HCT116 (cell line): ENCODE measurements around the gene SLFN5.

ENCODE experiments used
- CEBPB ChIP-seq: IDR thresholded peaks from 2 replicates; pipeline ENCODE4 v1.6.1; 2012; ENCODE audit warnings: low read depth
- EZH2 ChIP-seq: fragments of 200-600 bp; sonication (generic); IDR thresholded peaks from 2 replicates; pipeline ENCODE4 v1.6.1; 2017; ENCODE audit warnings: antibody characterized with exemption, mixed run types
- POLR2A ChIP-seq: IDR thresholded peaks from 2 replicates; pipeline ENCODE4 v1.7.0; 2011; ENCODE audit warnings: borderline replicate concordance; ENCODE audit not compliant: insufficient read depth, insufficient read length; ENCODE audit errors: extremely low read depth
- POLR2AphosphoS5 ChIP-seq: IDR thresholded peaks from 2 replicates; pipeline ENCODE4 v1.6.1; 2011; ENCODE audit warnings: mild to moderate bottlenecking, low read depth, low read length, moderate library complexity
- RAD21 ChIP-seq: IDR thresholded peaks from 2 replicates; pipeline ENCODE4 v1.6.1; 2012; ENCODE audit warnings: low read depth, mild to moderate bottlenecking
- YY1 ChIP-seq: IDR thresholded peaks from 2 replicates; pipeline ENCODE4 v1.6.1; 2011; ENCODE audit warnings: low read length, low read depth, moderate library complexity, mild to moderate bottlenecking; ENCODE audit not compliant: insufficient replicate concordance; ENCODE audit errors: extremely low read depth
- ZFX ChIP-seq: fragments of 450-650 bp; IDR thresholded peaks from 2 replicates; pipeline ENCODE4 v1.6.1; 2017
- ZNF274 ChIP-seq: fragments of 200-500 bp; sonication (Bioruptor generic); IDR thresholded peaks from 2 replicates; pipeline ENCODE4 v1.6.1; 2014; ENCODE audit warnings: mild to moderate bottlenecking, low read depth, low read length, inconsistent platforms
- TF ChIP-seq, protein P1 (sequence below), 3 experiments: fragments of 200-600 bp in 1 of 3; sonication (generic) in 1 of 3; IDR thresholded peaks in 2 of 3; conservative IDR thresholded peaks in 1 of 3; 2 replicates each; pipeline ENCODE4 v1.5.1; 2012 to 2017; ENCODE audit warnings: low read depth in 2 of 3, low read length in 2 of 3, antibody characterized with exemption in 1 of 3, borderline replicate concordance in 1 of 3, control low read depth in 1 of 3, mild to moderate bottlenecking in 1 of 3, mixed read lengths in 1 of 3, mixed run types in 1 of 3, moderate library complexity in 1 of 3; ENCODE audit not compliant: insufficient read depth in 1 of 3
- TF ChIP-seq, protein P2 (sequence below): IDR thresholded peaks from 2 replicates; pipeline ENCODE4 v1.6.1; 2011; ENCODE audit warnings: mild to moderate bottlenecking, low read length, moderate library complexity; ENCODE audit not compliant: insufficient replicate concordance; ENCODE audit errors: extremely low read depth
- TF ChIP-seq, protein P3 (sequence below): IDR thresholded peaks from 2 replicates; pipeline ENCODE4 v1.6.1; 2012
- TF ChIP-seq, protein P4 (sequence below): IDR thresholded peaks from 2 replicates; pipeline ENCODE4 v1.6.1; 2012

DNA sequence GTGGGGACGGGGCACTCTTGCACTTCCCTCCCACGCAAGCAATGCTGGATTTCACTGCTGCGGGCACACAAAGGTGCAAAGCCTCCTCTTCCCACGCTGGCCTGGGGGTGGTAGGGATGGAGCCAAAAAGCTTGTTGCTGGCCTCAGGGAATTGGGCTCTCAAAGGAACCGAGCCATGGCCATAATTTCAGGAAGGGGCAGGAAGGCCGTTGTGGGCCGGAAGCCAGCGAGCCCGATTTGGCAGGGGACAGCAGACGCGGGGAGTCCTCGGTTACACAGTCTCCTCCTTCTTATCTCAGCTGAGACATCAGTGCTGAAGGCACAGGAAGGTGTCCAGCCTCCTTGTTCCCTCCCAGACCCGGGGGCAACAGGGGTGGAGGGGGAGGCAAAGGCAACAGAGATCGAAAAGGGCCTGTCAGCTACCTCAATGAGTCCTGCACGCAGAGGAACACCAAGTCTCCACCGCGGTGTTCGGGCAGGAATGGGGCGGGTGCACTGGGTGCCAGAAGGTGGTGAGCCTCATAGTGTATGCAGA lies 71.1 kb downstream of the SLFN5 start:
- TF ChIP-seq, protein P1, sequence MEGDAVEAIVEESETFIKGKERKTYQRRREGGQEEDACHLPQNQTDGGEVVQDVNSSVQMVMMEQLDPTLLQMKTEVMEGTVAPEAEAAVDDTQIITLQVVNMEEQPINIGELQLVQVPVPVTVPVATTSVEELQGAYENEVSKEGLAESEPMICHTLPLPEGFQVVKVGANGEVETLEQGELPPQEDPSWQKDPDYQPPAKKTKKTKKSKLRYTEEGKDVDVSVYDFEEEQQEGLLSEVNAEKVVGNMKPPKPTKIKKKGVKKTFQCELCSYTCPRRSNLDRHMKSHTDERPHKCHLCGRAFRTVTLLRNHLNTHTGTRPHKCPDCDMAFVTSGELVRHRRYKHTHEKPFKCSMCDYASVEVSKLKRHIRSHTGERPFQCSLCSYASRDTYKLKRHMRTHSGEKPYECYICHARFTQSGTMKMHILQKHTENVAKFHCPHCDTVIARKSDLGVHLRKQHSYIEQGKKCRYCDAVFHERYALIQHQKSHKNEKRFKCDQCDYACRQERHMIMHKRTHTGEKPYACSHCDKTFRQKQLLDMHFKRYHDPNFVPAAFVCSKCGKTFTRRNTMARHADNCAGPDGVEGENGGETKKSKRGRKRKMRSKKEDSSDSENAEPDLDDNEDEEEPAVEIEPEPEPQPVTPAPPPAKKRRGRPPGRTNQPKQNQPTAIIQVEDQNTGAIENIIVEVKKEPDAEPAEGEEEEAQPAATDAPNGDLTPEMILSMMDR (IDR thresholded peaks at IDR 0.05 in 2 of 3, conservative IDR thresholded peaks at IDR 0.05 in 1 of 3; ENCODE audit: borderline replicate concordance in 1 of 3, insufficient read depth in 1 of 3, low read depth in 2 of 3, low read length in 2 of 3): no peak
- TF ChIP-seq, protein P2, sequence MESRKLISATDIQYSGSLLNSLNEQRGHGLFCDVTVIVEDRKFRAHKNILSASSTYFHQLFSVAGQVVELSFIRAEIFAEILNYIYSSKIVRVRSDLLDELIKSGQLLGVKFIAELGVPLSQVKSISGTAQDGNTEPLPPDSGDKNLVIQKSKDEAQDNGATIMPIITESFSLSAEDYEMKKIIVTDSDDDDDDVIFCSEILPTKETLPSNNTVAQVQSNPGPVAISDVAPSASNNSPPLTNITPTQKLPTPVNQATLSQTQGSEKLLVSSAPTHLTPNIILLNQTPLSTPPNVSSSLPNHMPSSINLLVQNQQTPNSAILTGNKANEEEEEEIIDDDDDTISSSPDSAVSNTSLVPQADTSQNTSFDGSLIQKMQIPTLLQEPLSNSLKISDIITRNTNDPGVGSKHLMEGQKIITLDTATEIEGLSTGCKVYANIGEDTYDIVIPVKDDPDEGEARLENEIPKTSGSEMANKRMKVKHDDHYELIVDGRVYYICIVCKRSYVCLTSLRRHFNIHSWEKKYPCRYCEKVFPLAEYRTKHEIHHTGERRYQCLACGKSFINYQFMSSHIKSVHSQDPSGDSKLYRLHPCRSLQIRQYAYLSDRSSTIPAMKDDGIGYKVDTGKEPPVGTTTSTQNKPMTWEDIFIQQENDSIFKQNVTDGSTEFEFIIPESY: no peak
- no peak for TF ChIP-seq EZH2
- no peak for TF ChIP-seq ZFX
- TF ChIP-seq YY1: no peak
- TF ChIP-seq RAD21: no peak
- TF ChIP-seq POLR2AphosphoS5: no peak
- TF ChIP-seq CEBPB: no peak
- no peak for TF ChIP-seq POLR2A
- TF ChIP-seq, protein P3, sequence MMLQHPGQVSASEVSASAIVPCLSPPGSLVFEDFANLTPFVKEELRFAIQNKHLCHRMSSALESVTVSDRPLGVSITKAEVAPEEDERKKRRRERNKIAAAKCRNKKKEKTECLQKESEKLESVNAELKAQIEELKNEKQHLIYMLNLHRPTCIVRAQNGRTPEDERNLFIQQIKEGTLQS: no peak
- TF ChIP-seq, protein P4, sequence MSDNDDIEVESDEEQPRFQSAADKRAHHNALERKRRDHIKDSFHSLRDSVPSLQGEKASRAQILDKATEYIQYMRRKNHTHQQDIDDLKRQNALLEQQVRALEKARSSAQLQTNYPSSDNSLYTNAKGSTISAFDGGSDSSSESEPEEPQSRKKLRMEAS: no peak
- no peak for TF ChIP-seq ZNF274
